GM19240 (cell line): Measurements from ENCODE around the gene MPHOSPH6.
"Not testable (repeated sequence)": the region's sequence is repeated elsewhere in the genome, so short reads cannot be mapped to it uniquely, and the experiment has no call there.

ENCODE experiments used
- DNase-seq: peaks from one replicate; pipeline ENCODE4 v3.0.0; 2011; ENCODE audit warnings: low spot score; ENCODE audit not compliant: insufficient read length

MPHOSPH6 gene

GRCh38 chr16:82175627-82176026 is 5.6 kb upstream of the MPHOSPH6 start:
- DNase-seq, result no peak

GRCh38 chr16:82167670-82168069 is 2.4 kb downstream of the MPHOSPH6 start:
- no peak for DNase-seq

GRCh38 chr16:82160226-82160625 is 9.8 kb downstream of the MPHOSPH6 start:
- DNase-seq, result no peak

DNA sequence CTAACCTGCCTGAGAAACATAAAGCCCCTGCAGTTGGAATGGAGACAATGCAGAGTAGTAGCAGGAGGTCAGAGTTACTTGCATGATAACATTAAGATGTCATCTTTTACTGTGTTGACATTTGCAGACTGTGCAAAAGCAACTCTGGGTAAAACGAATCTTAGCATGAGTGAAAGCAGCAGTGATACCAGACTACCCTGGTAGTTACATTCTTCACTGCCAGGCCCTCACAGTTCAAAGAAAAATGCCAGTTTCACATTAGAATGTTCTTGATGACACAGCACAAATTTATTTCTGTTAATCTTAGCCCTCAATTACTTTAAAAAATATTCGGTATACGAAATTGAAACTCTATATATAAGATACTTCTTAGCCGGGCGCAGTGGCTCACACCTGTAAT is 12.2 kb downstream of the MPHOSPH6 start:
- DNase-seq, result no peak

DNA sequence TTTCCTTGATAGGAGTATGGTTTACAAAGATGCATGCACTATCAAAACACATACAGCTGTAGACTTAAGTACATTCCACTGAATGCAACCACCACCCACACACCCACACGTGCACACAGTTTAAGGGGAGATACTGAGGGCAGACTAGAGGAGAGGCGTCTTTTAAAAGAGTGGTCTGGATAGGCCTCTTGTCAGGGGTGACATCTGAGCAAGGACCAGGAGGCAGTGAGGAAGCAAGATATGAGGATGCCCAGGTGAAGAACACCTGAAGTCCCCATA is 12.6 kb downstream of the MPHOSPH6 start:
- DNase-seq, result no peak

GRCh38 chr16:82156761-82157533 is 13.1 kb downstream of the MPHOSPH6 start:
- DNase-seq, result no peak

DNA sequence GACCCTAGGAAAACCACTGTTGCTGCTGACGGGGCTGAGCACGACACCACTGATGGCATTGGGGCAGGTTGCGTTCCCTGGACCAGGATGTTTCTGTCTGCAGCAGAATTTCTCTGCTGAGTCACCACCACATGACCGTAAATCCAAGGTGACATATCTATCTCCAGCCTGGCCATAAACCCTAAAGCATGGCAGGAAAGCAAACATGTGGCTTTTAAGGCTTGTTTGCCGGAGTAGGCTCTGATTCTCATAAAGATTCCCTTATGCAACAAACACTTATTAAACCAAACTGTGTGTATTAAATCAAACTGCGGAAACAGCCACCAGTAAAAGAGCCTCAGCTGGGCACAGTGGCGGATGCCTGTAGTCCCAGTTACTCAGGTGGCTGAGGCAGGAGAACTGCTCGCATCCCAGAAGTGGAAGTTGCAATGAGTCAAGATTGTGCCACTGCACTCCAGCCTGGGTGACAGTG is 17.3 kb downstream of the MPHOSPH6 start:
- no peak for DNase-seq

GRCh38 chr16:82152196-82152595 is 17.8 kb downstream of the MPHOSPH6 start:
- DNase-seq, result no peak

DNA sequence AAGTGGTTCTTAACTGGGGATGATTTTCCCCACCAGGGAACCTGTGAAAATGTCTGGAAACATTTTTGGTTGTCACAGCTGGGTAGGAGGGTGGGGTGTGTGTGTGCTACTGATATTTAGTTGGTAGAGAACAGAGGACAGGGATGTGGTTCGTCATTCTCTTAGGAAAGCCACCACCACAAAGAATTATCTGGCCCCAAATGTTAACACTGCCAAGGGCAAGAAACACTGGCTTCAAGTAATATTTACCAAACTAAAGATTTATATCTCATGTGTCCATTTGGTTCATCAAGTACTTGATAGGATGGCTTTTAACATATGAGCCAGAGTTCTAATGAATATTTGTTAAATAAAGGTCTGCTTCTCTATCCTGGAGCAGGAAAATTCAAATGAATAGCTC is 19.5 kb downstream of the MPHOSPH6 start:
- no peak for DNase-seq

DNA sequence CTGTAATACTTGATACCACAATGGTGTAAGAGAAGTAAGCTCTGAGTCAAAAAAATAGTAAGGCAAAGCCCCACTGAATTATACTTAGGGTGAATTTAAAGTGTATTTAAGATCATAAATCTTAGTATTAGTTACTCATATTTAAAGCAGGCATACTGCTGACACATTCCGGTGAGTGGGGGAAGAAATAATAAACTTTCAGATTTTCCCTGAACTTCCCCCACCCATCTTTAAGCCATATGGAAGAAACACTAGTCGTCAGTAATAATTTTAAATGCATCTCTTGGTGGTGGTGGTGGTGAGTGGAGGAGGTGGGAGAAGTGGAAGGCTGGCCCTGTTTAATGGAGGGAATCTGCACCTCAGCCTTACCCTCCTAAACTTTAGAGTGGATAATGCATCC is 20.5 kb downstream of the MPHOSPH6 start:
- DNase-seq, result no peak

DNA sequence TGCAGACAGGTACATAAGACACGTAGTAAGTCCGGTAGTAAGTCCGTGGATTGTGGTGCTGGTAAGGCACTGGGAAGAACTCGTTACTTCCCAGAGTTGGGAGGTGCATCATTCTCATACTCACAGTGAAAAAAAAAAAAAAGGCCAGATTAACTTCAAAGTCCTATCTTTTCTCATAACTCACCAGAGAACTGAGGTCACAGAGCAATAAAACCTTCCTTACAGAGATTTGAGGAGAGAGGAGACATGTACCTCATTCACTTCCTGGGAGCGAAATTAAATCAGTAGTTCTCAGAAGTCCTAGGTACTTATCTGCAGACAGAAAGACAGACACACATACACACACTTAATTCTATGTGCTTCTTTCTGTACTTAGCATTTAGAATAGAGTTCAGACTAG is 22.5 kb downstream of the MPHOSPH6 start:
- no peak for DNase-seq

- no peak for DNase-seq
These were observed 23.1 kb downstream of the MPHOSPH6 start for GRCh38 chr16:82146957-82147356.

DNA sequence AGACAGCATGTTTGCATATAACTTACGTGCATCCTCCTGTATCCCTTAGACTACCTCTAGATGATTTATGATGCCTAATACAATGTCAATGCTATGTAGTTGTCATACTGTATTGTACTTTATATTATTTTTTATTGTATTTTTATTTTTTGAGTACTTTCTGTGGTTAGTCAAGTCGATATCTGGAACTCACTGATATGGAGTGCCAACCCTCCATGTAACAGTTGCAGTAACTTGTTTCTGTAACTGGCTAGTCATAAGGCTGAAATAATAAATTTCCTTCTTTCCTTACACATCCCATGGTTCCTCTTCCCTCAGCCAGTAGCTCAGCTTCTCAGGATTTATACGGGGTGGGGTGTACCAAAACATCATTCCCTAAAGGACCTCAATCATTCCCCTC is 23.5 kb downstream of the MPHOSPH6 start:
- no peak for DNase-seq

GRCh38 chr16:82139286-82139571 is 30.8 kb downstream of the MPHOSPH6 start:
- DNase-seq, result not testable (repeated sequence)

GRCh38 chr16:82138478-82139285 is 31.3 kb downstream of the MPHOSPH6 start:
- no peak for DNase-seq

DNA sequence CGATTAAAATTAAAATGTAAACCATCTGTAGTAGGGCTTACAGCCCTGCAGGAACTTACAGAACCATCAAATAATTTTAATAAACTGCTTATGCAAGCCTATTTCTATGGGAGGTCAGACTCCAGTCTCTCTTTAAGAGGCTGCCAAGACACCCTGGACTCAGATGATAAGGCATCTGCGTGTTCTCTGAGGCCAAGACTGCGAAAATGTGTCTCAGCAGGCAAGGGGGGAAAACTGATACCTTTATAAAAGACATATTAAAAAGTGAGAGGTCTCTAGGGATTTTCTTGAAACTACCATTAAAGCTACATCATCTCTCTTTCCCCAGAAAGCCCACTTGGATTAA is 32.2 kb downstream of the MPHOSPH6 start:
- DNase-seq, result no peak

DNA sequence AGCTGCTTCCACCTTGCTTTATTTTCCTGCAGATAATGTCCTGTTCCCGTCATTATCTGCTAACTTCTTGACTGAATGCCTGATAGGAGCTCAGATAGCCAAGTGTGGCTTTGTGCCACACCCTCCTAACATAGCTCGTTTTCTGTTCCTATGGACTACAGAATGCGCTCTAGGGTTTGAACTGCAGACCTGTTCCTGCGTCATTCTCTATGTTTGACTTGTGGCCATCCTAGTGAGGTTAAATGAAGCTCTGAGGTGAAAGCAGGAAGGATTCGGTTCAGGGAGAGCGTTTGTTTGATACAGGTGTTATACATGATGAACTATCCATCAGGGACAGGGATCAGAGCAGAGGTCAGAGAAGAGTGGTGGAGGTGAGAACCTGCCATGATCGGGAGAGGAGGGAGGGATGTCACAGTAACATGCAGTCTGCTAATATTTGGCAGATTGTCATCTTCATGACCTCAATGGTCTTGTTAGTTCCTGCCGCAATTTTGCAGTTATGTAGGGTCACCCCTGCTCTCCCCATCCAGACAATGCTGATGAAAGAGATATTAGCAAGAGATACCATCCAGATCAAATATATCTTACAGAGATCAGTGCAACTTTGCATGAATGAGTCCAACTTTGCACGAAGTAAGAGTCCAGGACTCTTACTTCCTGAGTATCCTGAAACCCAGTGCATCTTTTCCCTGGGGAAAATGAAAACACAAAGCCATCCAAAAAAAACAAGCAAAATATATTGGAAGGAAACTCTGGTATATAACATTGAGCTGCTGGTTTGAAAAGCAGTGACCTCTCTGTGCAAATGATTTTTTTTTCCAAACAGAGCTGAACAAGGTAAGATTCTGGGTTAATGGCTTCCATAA is 32.8 kb downstream of the MPHOSPH6 start:
- DNase-seq, result no peak

- DNase-seq, result no peak
These were observed 34.2 kb downstream of the MPHOSPH6 start for GRCh38 chr16:82135844-82136243.

- DNase-seq, result no peak
These were observed 35.2 kb downstream of the MPHOSPH6 start for GRCh38 chr16:82134846-82135245.

DNA sequence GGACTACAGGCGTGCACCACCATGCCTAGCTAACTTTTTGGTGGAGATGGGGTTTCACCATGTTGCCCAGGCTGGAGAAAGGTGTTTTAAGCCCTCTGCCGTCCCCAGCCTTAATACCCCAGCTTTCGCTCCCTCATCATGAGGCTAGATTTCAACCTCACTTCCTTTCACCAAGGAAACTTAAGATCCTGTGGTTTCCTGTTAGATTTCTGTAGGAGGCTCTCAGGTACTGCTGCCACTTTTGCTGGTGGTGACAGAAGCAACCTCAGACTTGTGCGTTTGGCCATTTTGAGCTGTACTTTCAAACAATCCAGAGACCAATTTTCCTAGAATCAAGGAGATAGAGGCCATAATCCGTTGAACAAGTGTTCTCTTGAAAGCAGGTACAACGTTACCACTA is 36.2 kb downstream of the MPHOSPH6 start:
- DNase-seq, result no peak

DNA sequence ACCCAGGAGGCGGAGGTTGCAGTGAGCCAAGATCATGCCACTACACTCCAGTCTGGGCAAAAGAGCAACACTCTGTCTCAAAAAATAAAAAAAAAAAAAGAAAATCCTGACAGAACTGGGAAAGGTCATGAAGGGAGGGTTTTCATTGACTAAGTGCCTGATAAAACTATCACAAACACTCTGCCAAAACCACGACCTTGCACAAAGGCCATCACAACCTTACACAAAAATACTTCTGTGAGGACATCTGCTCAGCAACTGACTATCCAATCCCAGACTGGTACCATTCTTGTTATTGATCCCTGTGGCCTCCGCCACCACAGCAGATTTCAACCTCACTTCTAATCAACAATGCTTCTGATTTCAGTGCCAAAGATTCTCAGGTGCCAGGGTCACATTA is 40.1 kb downstream of the MPHOSPH6 start:
- no peak for DNase-seq

GRCh38 chr16:82124651-82125050 is 45.4 kb downstream of the MPHOSPH6 start:
- no peak for DNase-seq
